Measurements from ENCODE around the gene ACTL9. TPM values are rescaled to one million over a fixed set of nuclear protein-coding genes. Genes with fewer than 3 reads are reported as not detected.
"Not testable (repeated sequence)": the region's sequence is repeated elsewhere in the genome, so short reads cannot be mapped to it uniquely, and the experiment has no call there.

The ACTL9 gene
- total and polyA plus RNA-seq, 10 of the 15 experiments (the other 5 are each of a cell fraction or from before 2014, with no cell fraction given) = not detected

GRCh38 chr19:8721334-8721733 lies 22.7 kb upstream of the ACTL9 start, which contains the start of gene OR2Z1:
TSS of gene OR2Z1 (plus strand) at chr19:8721634. CDS start at chr19:8731029, 9,395 bp downstream.
- no peak for DNase-seq (ENCODE audit: low read depth, low spot score)
- RAD21 ChIA-PET (ENCODE audit: unreplicated experiment) = no interaction called here
- intact Hi-C loops (cut with micrococcal nuclease; ENCODE audit: unreplicated experiment) (no loop called here), in situ Hi-C loops (cut with MboI) (no loop called here)
- no peak within 1 kb of the TSS for H3K4me3 ChIP-seq
- FAIRE-seq = no peak
- H3K27me3 ChIP-seq (replicated peaks in 1 of 2; ENCODE audit: control insufficient read depth in 2 of 2, insufficient read depth in 2 of 2, low read length in 1 of 2) = no peaks in the 10 kb centered on the region
- CTCF ChIA-PET = no interaction called here
- H3K4me2 ChIP-seq (ENCODE audit: control insufficient read depth, insufficient read depth) = no peak within 1 kb of the TSS
- no peak for ATAC-seq
- POLR2A ChIA-PET = no interaction called here
- 0% methylated on average over 1 of the region's 1 CpG for WGBS (ENCODE audit: insufficient coverage, insufficient replicate concordance, low lambda C conversion rate, missing lambda C conversion rate)
- TF ChIP-seq ZNF622 (IDR thresholded peaks at IDR 0.05) (no peak), BRCA1 (IDR thresholded peaks at IDR 0.05; ENCODE audit: low read depth, low read length) (no peak), USF1 (IDR thresholded peaks at IDR 0.05; ENCODE audit: borderline replicate concordance, extremely low read length, insufficient read depth, low read depth, low read length) (no peak), PKNOX1 (IDR thresholded peaks at IDR 0.05) (no peak), NFYB (IDR thresholded peaks at IDR 0.05; ENCODE audit: insufficient read depth, low read depth, low read length) (no peak)
- no peaks in the 10 kb centered on the region for H4K20me1 ChIP-seq (ENCODE audit: control insufficient read depth, insufficient read depth)
- H3K27ac ChIP-seq (ENCODE audit: control insufficient read depth, insufficient read depth) = no peak within 1 kb of the TSS
- H3K36me3 ChIP-seq (ENCODE audit: control insufficient read depth in 2 of 2, insufficient read depth in 2 of 2, low read length in 1 of 2) = no peaks in the 10 kb centered on the region
- no peaks in the 10 kb centered on the region; the same call in 2 of the 3 replicates for H3K9me3 ChIP-seq (replicated peaks; ENCODE audit: control insufficient read depth, insufficient read depth, low read length)
- SMC1A ChIA-PET (ENCODE audit: uncharacterized antibody, unreplicated experiment) = no interaction called here
- no peak within 1 kb of the TSS for H3K9ac ChIP-seq (ENCODE audit: control insufficient read depth, insufficient read depth, low read length)
- no peaks in the 10 kb centered on the region for H3K79me2 ChIP-seq (ENCODE audit: control insufficient read depth, insufficient read depth, low read length)
- no peaks in the 10 kb centered on the region for H3K4me1 ChIP-seq (ENCODE audit: control insufficient read depth, insufficient read depth, low read length)
- no peak within 1 kb of the TSS for H2AFZ ChIP-seq (ENCODE audit: control insufficient read depth, low read depth, low read length)
- no TSS peak for BruUV-seq (replicated peaks)

GRCh38 chr19:8710337-8710736 lies 11.7 kb upstream of the ACTL9 start:
- H3K9me3 ChIP-seq (replicated peaks; ENCODE audit: control insufficient read depth, insufficient read depth, low read length); FAIRE-seq; CTCF ChIA-PET; DNase-seq (ENCODE audit: low read depth, low spot score); BruUV-seq (replicated peaks); H4K20me1 ChIP-seq (ENCODE audit: control insufficient read depth, insufficient read depth); H3K4me2 ChIP-seq (ENCODE audit: control insufficient read depth, insufficient read depth); ATAC-seq; H3K9ac ChIP-seq (ENCODE audit: control insufficient read depth, insufficient read depth, low read length); H3K4me1 ChIP-seq (ENCODE audit: control insufficient read depth, insufficient read depth, low read length); RAD21 ChIA-PET (ENCODE audit: unreplicated experiment); in situ Hi-C loops (cut with MboI); H2AFZ ChIP-seq (ENCODE audit: control insufficient read depth, low read depth, low read length); H3K27ac ChIP-seq (ENCODE audit: control insufficient read depth, insufficient read depth); POLR2A ChIA-PET; H3K4me3 ChIP-seq; H3K79me2 ChIP-seq (ENCODE audit: control insufficient read depth, insufficient read depth, low read length); SMC1A ChIA-PET (ENCODE audit: uncharacterized antibody, unreplicated experiment); H3K27me3 ChIP-seq (replicated peaks in 1 of 2; ENCODE audit: control insufficient read depth in 2 of 2, insufficient read depth in 2 of 2, low read length in 1 of 2); intact Hi-C loops (cut with micrococcal nuclease; ENCODE audit: unreplicated experiment); H3K36me3 ChIP-seq (ENCODE audit: control insufficient read depth in 2 of 2, insufficient read depth in 2 of 2, low read length in 1 of 2): not testable (repeated sequence)
- 17% methylated on average over 5 of the region's 7 CpGs for WGBS (ENCODE audit: insufficient coverage, insufficient replicate concordance, low lambda C conversion rate, missing lambda C conversion rate)

All from GM12878 (cell line).